ENCODE data around the gene CCDC187. TPM values are rescaled to one million over a fixed set of nuclear protein-coding genes. Genes with fewer than 3 reads are reported as not detected.

Gene CCDC187
- total RNA-seq, 1 donor from 2014 or later, result not detected

GRCh38 chr9:136209232-136209631, 94.7 kb downstream of the CCDC187 start:
- no peak overlapping the region for H3K4me2 ChIP-seq
- peaks cover 3% of the 10 kb centered on the region for H3K36me3 ChIP-seq
- peaks cover 27% of the 10 kb centered on the region for H3K27me3 ChIP-seq
- DNase-seq (ENCODE audit: low spot score), result no peak
- H3K4me1 ChIP-seq, result no peaks in the 10 kb centered on the region
- Mint-ChIP-seq H3K36me3 (peaks cover 12% of the 10 kb centered on the region), H3K27ac (no peak overlapping the region), H3K4me1 (no peaks in the 10 kb centered on the region), H3K4me3 (no peak overlapping the region), H3K9me3 (no peaks in the 10 kb centered on the region), H3K27me3 (ENCODE audit: insufficient read depth, low read depth) (peaks cover 18% of the 10 kb centered on the region)
- H4K20me1 ChIP-seq (ENCODE audit: low read depth), result peaks cover 60% of the 10 kb centered on the region
- H3K9ac ChIP-seq, result no peak overlapping the region
- no peaks in the 10 kb centered on the region for H3K79me2 ChIP-seq (ENCODE audit: low read depth)
- H3K4me3 ChIP-seq, result no peak overlapping the region
- no peaks in the 10 kb centered on the region for H3K9me3 ChIP-seq (ENCODE audit: low read depth)
- H2AFZ ChIP-seq (replicated peaks), result no peak overlapping the region
- no peaks in the 10 kb centered on the region for H3F3A ChIP-seq (ENCODE audit: low read depth)
- no peak overlapping the region for H3K27ac ChIP-seq
- TF ChIP-seq CTCF (IDR thresholded peaks at IDR 0.05), result no peak
- TF ChIP-seq EZH2phosphoT487 (IDR thresholded peaks at IDR 0.05), result no peak
- no peak for TF ChIP-seq EZH2 (IDR thresholded peaks at IDR 0.05)

- Mint-ChIP-seq H3K27ac (no peak overlapping the region), H3K36me3 (peaks cover 10% of the 10 kb centered on the region), H3K4me1 (no peaks in the 10 kb centered on the region), H3K27me3 (ENCODE audit: insufficient read depth, low read depth) (peaks cover 24% of the 10 kb centered on the region), H3K9me3 (no peaks in the 10 kb centered on the region), H3K4me3 (no peak overlapping the region)
- H3K27me3 ChIP-seq, result peaks cover 32% of the 10 kb centered on the region
- H4K20me1 ChIP-seq (ENCODE audit: low read depth), result peaks cover 65% of the 10 kb centered on the region
- no peaks in the 10 kb centered on the region for H3K4me1 ChIP-seq
- H3K9ac ChIP-seq, result no peak overlapping the region
- DNase-seq (ENCODE audit: low spot score), result no peak
- H3K4me3 ChIP-seq, result no peak overlapping the region
- H3K79me2 ChIP-seq (ENCODE audit: low read depth), result no peaks in the 10 kb centered on the region
- no peak overlapping the region for H3K27ac ChIP-seq
- H3K4me2 ChIP-seq, result no peak overlapping the region
- H3K9me3 ChIP-seq (ENCODE audit: low read depth), result no peaks in the 10 kb centered on the region
- H2AFZ ChIP-seq (replicated peaks), result no peak overlapping the region
- TF ChIP-seq EZH2 (IDR thresholded peaks at IDR 0.05), result no peak
- no peak for TF ChIP-seq EZH2phosphoT487 (IDR thresholded peaks at IDR 0.05)
- no peak for TF ChIP-seq CTCF (IDR thresholded peaks at IDR 0.05)
- H3F3A ChIP-seq (ENCODE audit: low read depth), result no peaks in the 10 kb centered on the region
- no peaks in the 10 kb centered on the region for H3K36me3 ChIP-seq
Measured at GRCh38 chr9:136208675-136209074, 95.2 kb downstream of the CCDC187 start.

GRCh38 chr9:136207616-136208015, 96.3 kb downstream of the CCDC187 start:
- Histone ChIP-seq H3K27me3 (peaks cover 43% of the 10 kb centered on the region), H3K4me3 (no peak overlapping the region), H3K9me3 (ENCODE audit: low read depth) (no peaks in the 10 kb centered on the region), H3K27ac (no peak overlapping the region), H3F3A (ENCODE audit: low read depth) (no peaks in the 10 kb centered on the region), H4K20me1 (ENCODE audit: low read depth) (peaks cover 71% of the 10 kb centered on the region), H3K36me3 (no peaks in the 10 kb centered on the region), H3K79me2 (ENCODE audit: low read depth) (no peaks in the 10 kb centered on the region), H3K4me2 (no peak overlapping the region), H3K4me1 (no peaks in the 10 kb centered on the region), H2AFZ (replicated peaks) (no peak overlapping the region), H3K9ac (no peak overlapping the region)
- Mint-ChIP-seq H3K4me3 (no peak overlapping the region), H3K4me1 (no peaks in the 10 kb centered on the region), H3K27ac (no peak overlapping the region), H3K27me3 (ENCODE audit: insufficient read depth, low read depth) (peaks cover 29% of the 10 kb centered on the region), H3K36me3 (peaks cover 9% of the 10 kb centered on the region), H3K9me3 (no peaks in the 10 kb centered on the region)
- no peak for DNase-seq (ENCODE audit: low spot score)
- TF ChIP-seq EZH2phosphoT487 (IDR thresholded peaks at IDR 0.05) (no peak), EZH2 (IDR thresholded peaks at IDR 0.05) (no peak), CTCF (IDR thresholded peaks at IDR 0.05) (no peak)
